Measurements from ENCODE around the gene FIGNL2.

FIGNL2 gene

GRCh38 chr12:51850081-51850964, 1.8 kb upstream of the FIGNL2 start:
- DNase-seq (ENCODE audit: extremely low read depth, insufficient read length): no peak
- H3K36me3 ChIP-seq (ENCODE audit: control insufficient read depth, insufficient read depth, low read length): no peaks in the 10 kb centered on the region
- peaks cover 2% of the 10 kb centered on the region for H3K27me3 ChIP-seq (replicated peaks; ENCODE audit: control insufficient read depth, insufficient read depth, low read length)
- no peak overlapping the region for H3K4me3 ChIP-seq (replicated peaks; ENCODE audit: low read depth, low read length)
- TF ChIP-seq CTCF (IDR thresholded peaks at IDR 0.05; ENCODE audit: insufficient read depth, low read length, poor library complexity, severe bottlenecking): no peak

GRCh38 chr12:51848841-51849735, 570 bp upstream of the FIGNL2 start:
- H3K4me3 ChIP-seq (replicated peaks; ENCODE audit: low read depth, low read length): no peak overlapping the region

GRCh38 chr12:51847643-51848325, 734 bp downstream of the FIGNL2 start:
- Histone ChIP-seq H3K27me3 (replicated peaks; ENCODE audit: control insufficient read depth, insufficient read depth, low read length) (peaks cover 2% of the 10 kb centered on the region), H3K36me3 (ENCODE audit: control insufficient read depth, insufficient read depth, low read length) (no peaks in the 10 kb centered on the region), H3K4me3 (replicated peaks; ENCODE audit: low read depth, low read length) (no peak overlapping the region)
- TF ChIP-seq CTCF (IDR thresholded peaks at IDR 0.05; ENCODE audit: insufficient read depth, low read length, poor library complexity, severe bottlenecking): no peak
- no peak for DNase-seq (ENCODE audit: extremely low read depth, insufficient read length)

More at GRCh38 chr12:51848841-51849735, 570 bp upstream of the FIGNL2 start:
- no peak for DNase-seq (ENCODE audit: extremely low read depth, insufficient read length)
- no peak for TF ChIP-seq CTCF (IDR thresholded peaks at IDR 0.05; ENCODE audit: insufficient read depth, low read length, poor library complexity, severe bottlenecking)
- H3K36me3 ChIP-seq (ENCODE audit: control insufficient read depth, insufficient read depth, low read length): no peaks in the 10 kb centered on the region
- peaks cover 2% of the 10 kb centered on the region for H3K27me3 ChIP-seq (replicated peaks; ENCODE audit: control insufficient read depth, insufficient read depth, low read length)

GRCh38 chr12:51846911-51847642, 1.4 kb downstream of the FIGNL2 start:
- DNase-seq (ENCODE audit: extremely low read depth, insufficient read length): no peak
- H3K27me3 ChIP-seq (replicated peaks; ENCODE audit: control insufficient read depth, insufficient read depth, low read length): peaks cover 2% of the 10 kb centered on the region
- H3K4me3 ChIP-seq (replicated peaks; ENCODE audit: low read depth, low read length): no peak overlapping the region
- no peaks in the 10 kb centered on the region for H3K36me3 ChIP-seq (ENCODE audit: control insufficient read depth, insufficient read depth, low read length)
- TF ChIP-seq CTCF (IDR thresholded peaks at IDR 0.05; ENCODE audit: insufficient read depth, low read length, poor library complexity, severe bottlenecking): no peak

- no peaks in the 10 kb centered on the region for H3K36me3 ChIP-seq (ENCODE audit: control insufficient read depth, insufficient read depth, low read length)
- H3K4me3 ChIP-seq (replicated peaks; ENCODE audit: low read depth, low read length): no peak overlapping the region
- DNase-seq (ENCODE audit: extremely low read depth, insufficient read length): no peak
- TF ChIP-seq CTCF (IDR thresholded peaks at IDR 0.05; ENCODE audit: insufficient read depth, low read length, poor library complexity, severe bottlenecking): no peak
- peaks cover 2% of the 10 kb centered on the region for H3K27me3 ChIP-seq (replicated peaks; ENCODE audit: control insufficient read depth, insufficient read depth, low read length)
These were observed 2.2 kb downstream of the FIGNL2 start for GRCh38 chr12:51846271-51846691.

All from GM06990 (cell line).